ENCODE data around the gene PYGB. TPM values are rescaled to one million over a fixed set of nuclear protein-coding genes. Genes with fewer than 3 reads are reported as not detected.

PYGB gene
- total RNA-seq, 2 donors from 2014 or later: 34.8 to 42.8 TPM

GRCh38 chr20:25336561-25337422 is 88.9 kb downstream of the PYGB start:
- 40 to 50% methylated on average over 17 of the region's 17 CpGs for WGBS, 2 donors
- H3K9me3 ChIP-seq: no peaks in the 10 kb centered on the region
- no peaks in the 10 kb centered on the region for H3K27me3 ChIP-seq
- no peak for TF ChIP-seq POLR2A (IDR thresholded peaks at IDR 0.05)
- peak in 6 of 7 experiments; percentile 16 to 82 (median 68) for TF ChIP-seq CTCF (IDR thresholded peaks at IDR 0.05)
- intact Hi-C loops (cut with DNase I): no loop called here
- H3K4me3 ChIP-seq: no peak overlapping the region
- peaks cover 57% of the 10 kb centered on the region for H3K4me1 ChIP-seq
- H3K27ac ChIP-seq: peak overlapping the region; percentile 47 to 89 (median 82)
- ATAC-seq (peak; percentile 54), DNase-seq (peak; percentile 50 to 70 (median 57))
- H3K36me3 ChIP-seq (replicated peaks in 1 of 2; ENCODE audit: insufficient read depth in 1 of 2, low read depth in 2 of 2): no peaks in the 10 kb centered on the region

GRCh38 chr20:25338112-25339023 is 90.5 kb downstream of the PYGB start:
- peak; percentile 72 for ATAC-seq
- peak; percentile 62 to 81 (median 74) for DNase-seq
- Histone ChIP-seq H3K27ac (peak overlapping the region; percentile 75 to 89 (median 82)), H3K27me3 (no peaks in the 10 kb centered on the region), H3K9me3 (no peaks in the 10 kb centered on the region), H3K4me1 (peaks cover 66% of the 10 kb centered on the region), H3K4me3 (no peak overlapping the region), H3K36me3 (replicated peaks in 1 of 2; ENCODE audit: insufficient read depth in 1 of 2, low read depth in 2 of 2) (no peaks in the 10 kb centered on the region)
- TF ChIP-seq POLR2A (IDR thresholded peaks at IDR 0.05): no peak
- peak in 5 of 7 experiments; percentile 15 to 61 (median 58) for TF ChIP-seq CTCF (IDR thresholded peaks at IDR 0.05)
- 30 to 34% methylated on average over 11 of the region's 11 CpGs for WGBS, 2 donors
- intact Hi-C loops (cut with DNase I): no loop called here

- Histone ChIP-seq H3K36me3 (replicated peaks in 1 of 2; ENCODE audit: insufficient read depth in 1 of 2, low read depth in 2 of 2) (no peaks in the 10 kb centered on the region), H3K27me3 (no peaks in the 10 kb centered on the region), H3K4me1 (peaks cover 68% of the 10 kb centered on the region), H3K4me3 (no peak overlapping the region), H3K9me3 (no peaks in the 10 kb centered on the region), H3K27ac (peak overlapping the region; percentile 75 to 89 (median 82))
- WGBS, 2 donors: 12 to 31% methylated on average over 10 to 12 of the region's 12 CpGs
- intact Hi-C loops (cut with DNase I): no loop called here
- TF ChIP-seq POLR2A (IDR thresholded peaks at IDR 0.05) (peak; percentile 6 to 51 (median 39)), CTCF (IDR thresholded peaks at IDR 0.05) (peak in 2 of 7 experiments; percentile 20 to 23)
- DNase-seq (peak; percentile 71 to 87 (median 84)), ATAC-seq (peak; percentile 85)
These were observed 91.7 kb downstream of the PYGB start for GRCh38 chr20:25339608-25340007.

- intact Hi-C loops (cut with DNase I): no loop called here
- peaks cover 68% of the 10 kb centered on the region for H3K4me1 ChIP-seq
- WGBS, 2 donors: 23 to 41% methylated on average over 1 of the region's 1 CpG
- DNase-seq: no peak
- TF ChIP-seq POLR2A (IDR thresholded peaks at IDR 0.05) (no peak), CTCF (IDR thresholded peaks at IDR 0.05) (no peak)
- H3K4me3 ChIP-seq: no peak overlapping the region
- peak overlapping the region; percentile 18 to 89 (median 82) for H3K27ac ChIP-seq
- no peaks in the 10 kb centered on the region for H3K36me3 ChIP-seq (replicated peaks in 1 of 2; ENCODE audit: insufficient read depth in 1 of 2, low read depth in 2 of 2)
- ATAC-seq: no peak
- H3K9me3 ChIP-seq: no peaks in the 10 kb centered on the region
- no peaks in the 10 kb centered on the region for H3K27me3 ChIP-seq
These were observed 92.5 kb downstream of the PYGB start for GRCh38 chr20:25340380-25340779.

Data from body of pancreas (tissue), 4 donors.